Mucosa of rectum (tissue), 2 donors: ENCODE data around the gene UMAD1.

ENCODE experiments used
- H3K27ac ChIP-seq, 2 donors: one replicate each; pipeline ENCODE4 v1.7.0; 2013; ENCODE audit warnings: inconsistent platforms in 2 of 2, low read depth in 2 of 2, low read length in 2 of 2
- H3K27me3 ChIP-seq, 2 donors: one replicate each; pipeline ENCODE4 v1.7.0; 2013; ENCODE audit warnings: low read length in 2 of 2; ENCODE audit not compliant: control insufficient read depth in 2 of 2, insufficient read depth in 2 of 2
- H3K36me3 ChIP-seq, 2 donors: one replicate each; pipeline ENCODE4 v1.7.0; 2013; ENCODE audit warnings: low read length in 2 of 2; ENCODE audit not compliant: control insufficient read depth in 2 of 2, insufficient read depth in 2 of 2
- H3K4me1 ChIP-seq, 2 donors: one replicate each; pipeline ENCODE4 v1.7.0; 2013; ENCODE audit warnings: low read length in 2 of 2, mild to moderate bottlenecking in 1 of 2; ENCODE audit not compliant: control insufficient read depth in 2 of 2, insufficient read depth in 2 of 2
- H3K4me3 ChIP-seq, 2 donors: one replicate each; pipeline ENCODE4 v1.7.0; 2013; ENCODE audit warnings: low read length in 2 of 2
- H3K9ac ChIP-seq, 2 donors: one replicate each; pipeline ENCODE4 v1.7.0; 2013; ENCODE audit warnings: low read length in 2 of 2, low read depth in 1 of 2, mild to moderate bottlenecking in 1 of 2
- H3K9me3 ChIP-seq, 2 donors: one replicate each; pipeline ENCODE4 v1.7.0; 2013; ENCODE audit warnings: low read length in 2 of 2; ENCODE audit not compliant: control insufficient read depth in 2 of 2
- donor health status: healthy.
- donor health status: Normal muscosa, but diverticular disease.

Gene UMAD1

GRCh38 chr7:7687800-7688199, 47.2 kb downstream of the UMAD1 start:
- no peaks in the 10 kb centered on the region for H3K36me3 ChIP-seq
- H3K4me3 ChIP-seq: no peak overlapping the region
- no peaks in the 10 kb centered on the region for H3K4me1 ChIP-seq
- H3K27ac ChIP-seq: no peak overlapping the region
- H3K9me3 ChIP-seq: no peaks in the 10 kb centered on the region
- no peak overlapping the region for H3K9ac ChIP-seq
- H3K27me3 ChIP-seq: no peaks in the 10 kb centered on the region

- no peak overlapping the region for H3K27ac ChIP-seq
- H3K4me3 ChIP-seq: no peak overlapping the region
- no peaks in the 10 kb centered on the region for H3K27me3 ChIP-seq
- no peaks in the 10 kb centered on the region for H3K4me1 ChIP-seq
- H3K9me3 ChIP-seq: no peaks in the 10 kb centered on the region
- no peaks in the 10 kb centered on the region for H3K36me3 ChIP-seq
- H3K9ac ChIP-seq: no peak overlapping the region
Measured at GRCh38 chr7:7688310-7688709, 47.8 kb downstream of the UMAD1 start.

GRCh38 chr7:7688956-7689355, 48.4 kb downstream of the UMAD1 start:
- no peak overlapping the region for H3K27ac ChIP-seq
- no peaks in the 10 kb centered on the region for H3K9me3 ChIP-seq
- H3K4me1 ChIP-seq: no peaks in the 10 kb centered on the region
- H3K27me3 ChIP-seq: no peaks in the 10 kb centered on the region
- H3K36me3 ChIP-seq: no peaks in the 10 kb centered on the region
- no peak overlapping the region for H3K9ac ChIP-seq
- H3K4me3 ChIP-seq: no peak overlapping the region

DNA sequence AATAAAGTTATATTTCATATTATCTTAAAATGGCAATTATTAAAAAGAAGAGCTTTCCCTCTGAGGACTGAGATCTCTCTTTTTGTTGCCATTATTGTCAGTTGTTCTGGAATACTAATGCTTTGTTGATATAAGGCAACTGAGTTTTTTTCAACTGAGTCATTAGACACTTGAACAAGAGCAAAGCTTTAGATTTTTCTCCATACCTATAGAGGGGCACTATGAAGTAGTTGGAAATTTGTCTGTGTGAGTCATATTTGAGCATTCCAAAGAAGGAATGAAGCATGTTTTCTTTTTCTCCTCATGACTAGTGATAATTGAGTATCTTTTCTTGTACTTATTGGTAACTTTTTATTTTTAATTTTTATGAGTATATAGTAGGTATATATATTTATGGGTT, 53.3 kb downstream of the UMAD1 start:
- no peaks in the 10 kb centered on the region for H3K9me3 ChIP-seq
- H3K4me1 ChIP-seq: no peaks in the 10 kb centered on the region
- H3K27me3 ChIP-seq: no peaks in the 10 kb centered on the region
- no peak overlapping the region for H3K4me3 ChIP-seq
- H3K36me3 ChIP-seq: no peaks in the 10 kb centered on the region
- H3K27ac ChIP-seq: no peak overlapping the region
- H3K9ac ChIP-seq: no peak overlapping the region

GRCh38 chr7:7694542-7694941, 54.0 kb downstream of the UMAD1 start:
- H3K4me1 ChIP-seq: no peaks in the 10 kb centered on the region

GRCh38 chr7:7695111-7695817, 54.7 kb downstream of the UMAD1 start:
- H3K4me3 ChIP-seq: no peak overlapping the region
- H3K9me3 ChIP-seq: no peaks in the 10 kb centered on the region
- no peaks in the 10 kb centered on the region for H3K36me3 ChIP-seq
- H3K27ac ChIP-seq: no peak overlapping the region
- H3K27me3 ChIP-seq: no peaks in the 10 kb centered on the region
- H3K9ac ChIP-seq: no peak overlapping the region
- H3K4me1 ChIP-seq: no peaks in the 10 kb centered on the region

More at GRCh38 chr7:7694542-7694941, 54.0 kb downstream of the UMAD1 start:
- H3K36me3 ChIP-seq: no peaks in the 10 kb centered on the region
- H3K9ac ChIP-seq: no peak overlapping the region
- H3K4me3 ChIP-seq: no peak overlapping the region
- no peak overlapping the region for H3K27ac ChIP-seq
- no peaks in the 10 kb centered on the region for H3K9me3 ChIP-seq
- H3K27me3 ChIP-seq: no peaks in the 10 kb centered on the region

- Histone ChIP-seq H3K36me3 (no peaks in the 10 kb centered on the region), H3K4me1 (no peaks in the 10 kb centered on the region), H3K9me3 (no peaks in the 10 kb centered on the region), H3K27ac (no peak overlapping the region), H3K27me3 (no peaks in the 10 kb centered on the region), H3K9ac (no peak overlapping the region), H3K4me3 (no peak overlapping the region)
Measured at GRCh38 chr7:7696458-7697119, 56.0 kb downstream of the UMAD1 start.

GRCh38 chr7:7698930-7699329, 58.4 kb downstream of the UMAD1 start:
- no peaks in the 10 kb centered on the region for H3K36me3 ChIP-seq
- H3K9me3 ChIP-seq: no peaks in the 10 kb centered on the region
- no peak overlapping the region for H3K9ac ChIP-seq
- H3K4me3 ChIP-seq: no peak overlapping the region
- no peak overlapping the region for H3K27ac ChIP-seq
- H3K27me3 ChIP-seq: no peaks in the 10 kb centered on the region
- H3K4me1 ChIP-seq: peaks cover 0 to 3% of the 10 kb centered on the region in 2 donors

- no peaks in the 10 kb centered on the region for H3K36me3 ChIP-seq
- peaks cover 0 to 3% of the 10 kb centered on the region in 2 donors for H3K4me1 ChIP-seq
- H3K4me3 ChIP-seq: no peak overlapping the region
- H3K9me3 ChIP-seq: no peaks in the 10 kb centered on the region
- no peaks in the 10 kb centered on the region for H3K27me3 ChIP-seq
- no peak overlapping the region for H3K27ac ChIP-seq
- H3K9ac ChIP-seq: no peak overlapping the region
Measured at GRCh38 chr7:7699380-7699779, 58.8 kb downstream of the UMAD1 start.

GRCh38 chr7:7699970-7700369, 59.4 kb downstream of the UMAD1 start:
- Histone ChIP-seq H3K27ac (no peak overlapping the region), H3K4me1 (peaks cover 0 to 3% of the 10 kb centered on the region in 2 donors), H3K4me3 (no peak overlapping the region), H3K9ac (no peak overlapping the region), H3K27me3 (no peaks in the 10 kb centered on the region), H3K36me3 (no peaks in the 10 kb centered on the region), H3K9me3 (no peaks in the 10 kb centered on the region)
